ENCODE measurements around the gene TET2. TPM values are rescaled to one million over a fixed set of nuclear protein-coding genes. Genes with fewer than 3 reads are reported as not detected.
"Not testable (repeated sequence)": the region's sequence is repeated elsewhere in the genome, so short reads cannot be mapped to it uniquely, and the experiment has no call there.

Gene TET2
- total RNA-seq, 1 donor from 2014 or later, result 33.2 TPM

- no peak for DNase-seq (ENCODE audit: low spot score)
Measured at GRCh38 chr4:105283501-105283900, 136.8 kb downstream of the TET2 start.

- DNase-seq (ENCODE audit: low spot score), result no peak
Measured at GRCh38 chr4:105288121-105288520, 141.4 kb downstream of the TET2 start.

DNA sequence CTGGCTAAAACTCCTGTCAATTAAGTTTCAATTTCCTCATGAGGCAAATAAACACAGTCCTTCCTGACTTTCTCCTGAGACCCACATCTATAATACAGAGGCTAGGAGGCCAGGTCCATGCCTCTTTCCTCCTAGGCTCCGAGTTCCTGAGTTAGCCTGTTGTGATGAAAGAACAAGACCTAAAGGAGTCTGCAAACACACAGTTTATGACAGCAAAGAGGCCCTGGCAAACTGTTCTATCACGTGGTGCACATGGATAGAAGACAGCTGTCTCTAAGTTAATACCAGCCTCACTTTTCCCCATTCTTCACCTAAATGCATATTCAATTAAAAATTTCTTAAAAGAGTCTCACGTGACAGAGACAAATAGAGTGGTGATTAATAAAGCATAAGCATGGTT lies 145.2 kb downstream of the TET2 start:
- DNase-seq (ENCODE audit: low spot score), result no peak

GRCh38 chr4:105293360-105293759 lies 146.7 kb downstream of the TET2 start:
- no peak for DNase-seq (ENCODE audit: low spot score)

- DNase-seq (ENCODE audit: low spot score), result no peak
Measured at GRCh38 chr4:105296672-105297071, 150.0 kb downstream of the TET2 start.

DNA sequence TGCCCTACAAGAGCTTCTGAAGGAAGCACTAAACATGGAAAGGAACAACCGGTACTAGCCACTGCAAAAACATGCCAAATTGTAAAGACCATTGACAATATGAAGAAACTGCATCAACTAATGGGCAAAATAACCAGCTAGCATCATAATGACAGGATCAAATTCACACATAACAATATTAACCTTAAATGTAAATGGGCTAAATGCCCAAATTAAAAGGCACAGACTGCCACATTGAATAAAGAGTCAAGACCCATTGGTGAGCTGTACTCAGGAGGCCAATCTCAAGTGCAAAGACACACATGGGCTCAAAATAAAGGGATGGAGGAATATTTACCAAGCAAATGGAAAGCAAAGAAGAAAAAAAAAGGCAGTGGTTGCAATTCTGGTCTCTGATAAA lies 152.4 kb downstream of the TET2 start:
- DNase-seq (ENCODE audit: low spot score), result not testable (repeated sequence)

- no peak for DNase-seq (ENCODE audit: low spot score)
Measured at GRCh38 chr4:105304085-105304484, 157.4 kb downstream of the TET2 start.

DNA sequence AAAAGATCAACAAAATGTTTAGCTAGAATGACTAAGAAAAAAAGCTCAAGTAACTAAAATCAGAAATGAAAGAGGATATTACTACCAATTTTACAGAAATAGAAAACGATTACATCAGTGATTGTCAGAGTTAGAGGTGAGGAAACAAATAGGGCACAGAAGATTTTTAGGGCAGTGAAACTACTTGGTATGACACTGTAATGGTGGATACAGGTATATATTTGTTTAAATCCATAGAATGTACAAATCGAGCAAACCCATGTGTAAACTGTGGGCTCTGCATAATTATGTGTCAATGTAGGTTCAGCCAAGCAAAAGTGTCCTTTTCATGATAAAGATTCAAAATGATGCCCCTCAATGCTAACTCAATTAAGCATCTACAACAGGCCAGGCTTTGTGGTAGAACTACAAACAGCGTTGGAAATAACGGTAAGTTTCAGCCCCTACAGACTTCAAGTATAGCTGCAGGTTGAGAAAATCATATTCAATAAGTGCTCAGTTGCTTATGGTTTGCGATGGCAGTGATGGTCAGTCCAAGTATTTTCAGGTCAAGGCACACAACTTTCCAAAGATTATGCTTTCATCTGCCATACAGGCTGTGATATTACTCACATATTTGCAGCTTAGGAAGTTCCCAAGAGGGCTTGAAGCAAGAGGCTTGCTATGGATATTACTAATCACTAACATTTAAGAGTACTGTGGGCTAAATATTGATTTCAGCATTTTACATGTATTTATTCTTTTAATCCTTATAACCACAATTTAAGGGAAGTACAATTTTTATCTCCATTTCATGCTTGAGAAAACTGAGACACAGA lies 158.6 kb downstream of the TET2 start:
- DNase-seq (ENCODE audit: low spot score), result no peak

DNA sequence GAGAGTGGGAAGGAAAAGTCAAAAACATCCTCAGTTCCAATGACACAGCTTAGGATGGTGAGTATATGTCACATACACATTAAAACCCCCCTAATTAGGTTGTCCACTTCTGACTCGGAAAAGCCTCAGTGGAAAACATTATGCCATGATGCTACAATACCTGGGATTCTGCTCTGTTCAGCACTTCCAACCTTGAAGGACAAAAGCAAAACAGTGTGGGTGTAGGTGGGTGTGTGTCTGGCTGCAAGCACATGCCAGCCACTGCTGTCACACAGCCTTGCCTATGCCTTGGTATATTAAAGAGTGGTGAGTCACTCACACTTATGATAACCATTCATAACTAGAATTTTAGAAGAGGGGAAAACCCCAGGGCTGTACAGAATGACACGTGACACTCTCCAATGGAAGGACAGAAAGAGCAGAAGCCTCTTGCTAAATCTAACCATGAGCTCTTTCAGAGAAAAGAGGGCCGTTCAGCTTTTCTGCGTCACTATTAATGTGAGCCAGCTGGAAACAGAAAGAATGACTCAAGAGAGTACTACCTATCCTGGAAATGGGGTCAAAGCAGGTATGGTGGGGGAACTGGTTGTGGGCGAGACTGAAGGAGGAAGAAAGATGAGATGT lies 159.6 kb downstream of the TET2 start:
- DNase-seq (ENCODE audit: low spot score), result no peak

DNA sequence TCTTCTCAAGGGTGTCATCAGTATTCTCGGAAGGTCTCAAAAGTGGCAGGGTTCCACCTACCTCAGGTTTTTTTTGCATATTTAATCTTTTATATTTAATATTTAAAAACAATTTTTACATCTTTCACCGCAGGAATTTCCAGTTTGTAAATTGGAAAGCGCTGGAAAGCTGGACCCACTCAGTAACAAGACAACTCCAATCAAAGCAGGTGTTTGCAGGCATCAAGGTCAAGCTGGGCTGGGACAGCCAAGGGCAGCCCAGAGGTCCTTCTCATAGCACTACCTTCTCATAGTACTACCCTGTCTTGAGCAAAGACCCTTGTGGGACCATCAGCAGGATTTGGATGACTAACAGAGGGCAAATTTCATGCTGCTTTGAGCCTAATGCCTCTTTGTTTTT lies 160.1 kb downstream of the TET2 start:
- DNase-seq (ENCODE audit: low spot score), result no peak

GRCh38 chr4:105318486-105318885 lies 171.8 kb downstream of the TET2 start:
- DNase-seq (ENCODE audit: low spot score), result no peak

- DNase-seq (ENCODE audit: low spot score), result no peak
Measured at GRCh38 chr4:105327222-105327621, 180.5 kb downstream of the TET2 start.

DNA sequence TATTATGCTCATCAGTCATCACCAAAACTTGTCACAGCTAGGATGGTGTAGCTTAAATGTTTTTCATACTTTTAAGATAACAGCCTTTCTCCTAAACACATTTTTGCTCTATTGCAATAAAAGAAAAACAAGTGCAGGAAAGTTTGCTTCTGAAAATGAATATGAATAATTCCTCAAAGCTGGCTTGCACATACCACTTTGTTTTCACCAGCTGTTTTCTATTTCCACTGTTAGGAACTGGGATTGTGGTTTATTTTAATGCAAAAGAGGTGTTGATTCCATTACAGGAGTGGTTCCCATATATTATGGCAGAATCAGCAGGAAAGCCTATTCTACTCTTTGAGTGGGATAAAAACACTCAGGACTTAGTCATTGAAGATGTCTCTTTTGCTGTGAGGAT lies 181.3 kb downstream of the TET2 start:
- DNase-seq (ENCODE audit: low spot score), result no peak

DNA sequence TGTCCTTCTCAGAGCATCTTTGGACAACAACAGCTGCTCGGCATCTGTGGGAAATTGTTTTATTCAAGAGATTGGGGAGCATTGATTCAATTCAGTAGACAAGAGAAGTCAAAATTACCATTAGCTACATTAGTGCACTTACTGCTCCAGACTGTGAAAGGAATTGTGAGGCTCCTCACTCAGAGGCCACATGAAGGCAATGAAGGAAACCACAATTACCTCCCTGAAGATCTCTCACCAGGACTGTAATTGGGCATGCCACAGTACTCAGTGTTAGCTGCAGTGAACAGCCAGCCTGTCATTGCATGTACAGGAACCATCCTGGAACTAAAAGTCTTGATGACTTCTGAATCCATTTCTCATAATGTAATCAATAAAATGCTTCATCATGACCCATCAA lies 182.4 kb downstream of the TET2 start:
- DNase-seq (ENCODE audit: low spot score), result no peak

Data from umbilical cord (tissue), 2 donors.